Cardiac fibroblast (primary cell): ENCODE measurements around the gene PTPN9.
"Not testable (repeated sequence)": the region's sequence is repeated elsewhere in the genome, so short reads cannot be mapped to it uniquely, and the experiment has no call there.

ENCODE experiments used
- DNase-seq, 2 donors: peaks; one replicate each; pipeline versions ENCODE4 v3.0.0 to v3.0.0-alpha.2; 2010; ENCODE audit warnings: low read depth in 2 of 2
- H3K4me3 ChIP-seq, 2 donors: replicated peaks in 1 of 2; 1 replicate in 1 of 2; 2 replicates in 1 of 2; pipeline ENCODE4 v1.5.1; 2011; ENCODE audit warnings: low read depth in 2 of 2, low read length in 2 of 2, mild to moderate bottlenecking in 2 of 2, moderate library complexity in 1 of 2
- CTCF ChIP-seq: IDR thresholded peaks from one replicate; pipeline ENCODE4 v1.5.1; 2011; ENCODE audit warnings: low read depth, mild to moderate bottlenecking, low read length, inconsistent platforms

Gene PTPN9

GRCh38 chr15:75523011-75523410 lies 56.1 kb downstream of the PTPN9 start:
- H3K4me3 ChIP-seq, result no peak overlapping the region
- TF ChIP-seq CTCF, result no peak
- no peak for DNase-seq

- no peak overlapping the region for H3K4me3 ChIP-seq
- no peak for DNase-seq
- no peak for TF ChIP-seq CTCF
These were observed 61.9 kb downstream of the PTPN9 start for GRCh38 chr15:75517233-75517632.

GRCh38 chr15:75508840-75509532 lies 70.1 kb downstream of the PTPN9 start:
- no peak overlapping the region for H3K4me3 ChIP-seq
- peak; percentile 71 to 79 for DNase-seq
- TF ChIP-seq CTCF, result peak; percentile 67

GRCh38 chr15:75502360-75502759 lies 76.8 kb downstream of the PTPN9 start:
- H3K4me3 ChIP-seq, result no peak overlapping the region
- no peak for DNase-seq
- no peak for TF ChIP-seq CTCF

GRCh38 chr15:75493732-75494131 lies 85.4 kb downstream of the PTPN9 start:
- no peak overlapping the region for H3K4me3 ChIP-seq
- no peak for TF ChIP-seq CTCF
- no peak for DNase-seq

GRCh38 chr15:75483961-75484360 lies 95.2 kb downstream of the PTPN9 start:
- TF ChIP-seq CTCF, result no peak
- no peak overlapping the region for H3K4me3 ChIP-seq
- DNase-seq, result no peak

- H3K4me3 ChIP-seq, DNase-seq: not testable (repeated sequence)
These were observed 95.6 kb downstream of the PTPN9 start for GRCh38 chr15:75483556-75483955.
